H1 (cell line): ENCODE results near the gene CRLF3. TPM values are rescaled to one million over a fixed set of nuclear protein-coding genes. Genes with fewer than 3 reads are reported as not detected.

Source experiments
- CTCF ChIA-PET: fragments of 300-600 bp; sonication (Branson Sonifier 250); formaldehyde crosslinking; loops from one replicate; lab custom pipeline; 2021; ENCODE audit not compliant: partially characterized antibody; lab: Charles Lee
- POLR2A ChIA-PET: fragments of 300-600 bp; sonication (Branson Sonifier 250); formaldehyde crosslinking; loops from one replicate; lab custom pipeline; 2021; ENCODE audit warnings: inconsistent platforms; ENCODE audit not compliant: partially characterized antibody; lab: Charles Lee
- DNase-seq, 2 experiments: peaks; one replicate each; pipeline versions ENCODE4 v3.0.0 to v3.0.0-alpha.2; 2010 to 2022; ENCODE audit warnings: low spot score in 2 of 2, low read depth in 1 of 2, mixed read lengths in 1 of 2
- FAIRE-seq: peaks from 2 replicates; lab custom pipeline; 2011; peaks lifted over from hg19 to GRCh38; lab: Jason Lieb, UNC
- H2AFZ ChIP-seq: 2 replicates; pipeline ENCODE4 v1.8.1; 2012; ENCODE audit warnings: low read length, inconsistent platforms
- H2AK5ac ChIP-seq: 2 replicates; pipeline ENCODE4 v1.6.1; 2013; ENCODE audit warnings: low read depth, low read length
- H2BK120ac ChIP-seq: replicated peaks from 2 replicates; pipeline ENCODE3; 2013; ENCODE audit warnings: low read depth, low read length, inconsistent platforms
- H2BK12ac ChIP-seq: 2 replicates; pipeline ENCODE4 v1.6.1; 2013; ENCODE audit warnings: low read depth, low read length
- H2BK15ac ChIP-seq: 2 replicates; pipeline ENCODE4 v1.6.1; 2013; ENCODE audit warnings: low read length
- H2BK20ac ChIP-seq: 2 replicates; pipeline ENCODE4 v1.6.1; 2013; ENCODE audit warnings: low read length
- H2BK5ac ChIP-seq: 2 replicates; pipeline ENCODE4 v1.6.1; 2013; ENCODE audit warnings: low read depth, low read length
- H3K14ac ChIP-seq: 2 replicates; pipeline ENCODE4 v1.6.1; 2013; ENCODE audit warnings: inconsistent platforms; ENCODE audit not compliant: insufficient read length
- H3K18ac ChIP-seq: 2 replicates; pipeline ENCODE4 v1.6.1; 2013; ENCODE audit warnings: low read length; ENCODE audit errors: extremely low read depth
- H3K23ac ChIP-seq: 2 replicates; pipeline ENCODE4 v1.6.1; 2013; ENCODE audit warnings: inconsistent platforms; ENCODE audit not compliant: insufficient read length
- H3K23me2 ChIP-seq: 2 replicates; pipeline ENCODE4 v1.6.1; 2013; ENCODE audit warnings: low read depth, low read length
- H3K27ac ChIP-seq: 2 replicates; pipeline ENCODE4 v1.6.1; 2011; ENCODE audit warnings: low read depth, low read length, inconsistent platforms
- H3K27me3 ChIP-seq, 4 experiments: replicated peaks in 1 of 4; 1 replicate in 1 of 4; 2 replicates in 3 of 4; pipeline versions ENCODE4 v1.6.1 to v1.8.1; 2011 to 2013; ENCODE audit warnings: low read length in 3 of 4, mild to moderate bottlenecking in 3 of 4, inconsistent platforms in 2 of 4, mixed read lengths in 2 of 4, moderate library complexity in 1 of 4; ENCODE audit not compliant: control insufficient read depth in 3 of 4, insufficient read depth in 3 of 4; ENCODE audit errors: extremely low read depth in 1 of 4
- H3K36me3 ChIP-seq, 4 experiments: 2 replicates each; pipeline versions ENCODE4 v1.6.1 to v1.8.1; 2011 to 2013; ENCODE audit warnings: mild to moderate bottlenecking in 4 of 4, low read length in 3 of 4, moderate library complexity in 2 of 4, control low read depth in 1 of 4, inconsistent platforms in 1 of 4; ENCODE audit not compliant: insufficient read depth in 4 of 4, control insufficient read depth in 2 of 4
- H3K4ac ChIP-seq: replicated peaks from 2 replicates; pipeline ENCODE3; 2013; ENCODE audit warnings: low read length, low read depth, mixed read lengths, inconsistent platforms; ENCODE audit not compliant: insufficient read length
- H3K4me1 ChIP-seq, 4 experiments: replicated peaks in 1 of 4; 1 replicate in 1 of 4; 2 replicates in 3 of 4; pipeline versions ENCODE4 v1.6.1 to v1.8.1; 2011 to 2013; ENCODE audit warnings: low read length in 3 of 4, inconsistent platforms in 2 of 4, mixed read lengths in 1 of 4; ENCODE audit not compliant: insufficient read depth in 4 of 4, control insufficient read depth in 3 of 4
- H3K4me2 ChIP-seq, 2 experiments: 2 replicates each; pipeline versions ENCODE4 v1.6.1 to v1.8.1; 2011 to 2013; ENCODE audit warnings: low read depth in 2 of 2, low read length in 2 of 2, control low read depth in 1 of 2, inconsistent platforms in 1 of 2, mild to moderate bottlenecking in 1 of 2; ENCODE audit not compliant: insufficient read depth in 1 of 2
- H3K4me3 ChIP-seq, 4 experiments: fragments of 200-600, 300-600 bp in 1 of 4; sonication (generic), shearing (Covaris generic), sonication (Bioruptor Twin) in 1 of 4; 2 replicates each; pipeline versions ENCODE4 v1.5.1 to v1.8.1; 2011 to 2016; ENCODE audit warnings: low read length in 4 of 4, low read depth in 3 of 4, control low read depth in 2 of 4, inconsistent platforms in 2 of 4, mild to moderate bottlenecking in 2 of 4, mixed read lengths in 1 of 4, moderate library complexity in 1 of 4; ENCODE audit not compliant: insufficient read depth in 2 of 4; ENCODE audit errors: extremely low read depth in 1 of 4
- H3K56ac ChIP-seq: replicated peaks from 2 replicates; pipeline ENCODE3; 2013; ENCODE audit warnings: low read depth, mild to moderate bottlenecking, mixed read lengths, low read length, inconsistent platforms; ENCODE audit not compliant: insufficient read length
- H3K79me1 ChIP-seq: 2 replicates; pipeline ENCODE4 v1.6.1; 2013; ENCODE audit warnings: low read depth, low read length, control low read depth
- H3K79me2 ChIP-seq, 2 experiments: 2 replicates each; pipeline versions ENCODE4 v1.6.1 to v1.8.1; 2012 to 2013; ENCODE audit warnings: low read length in 2 of 2, mild to moderate bottlenecking in 2 of 2, inconsistent platforms in 1 of 2; ENCODE audit not compliant: insufficient read depth in 2 of 2, control insufficient read depth in 1 of 2
- H3K9ac ChIP-seq, 4 experiments: replicated peaks in 1 of 4; 1 replicate in 1 of 4; 2 replicates in 3 of 4; pipeline versions ENCODE4 v1.6.1 to v1.8.1; 2011 to 2013; ENCODE audit warnings: low read depth in 3 of 4, low read length in 3 of 4, control low read depth in 2 of 4, mild to moderate bottlenecking in 2 of 4, moderate library complexity in 2 of 4, inconsistent platforms in 1 of 4; ENCODE audit errors: extremely low read depth in 1 of 4
- H3K9me3 ChIP-seq, 2 experiments: 2 replicates each; pipeline versions ENCODE4 v1.6.1 to v1.8.1; 2012 to 2013; ENCODE audit warnings: mild to moderate bottlenecking in 2 of 2, moderate library complexity in 2 of 2, control low read depth in 1 of 2, inconsistent platforms in 1 of 2, low read depth in 1 of 2, low read length in 1 of 2, mixed read lengths in 1 of 2; ENCODE audit not compliant: insufficient read depth in 2 of 2
- H4K20me1 ChIP-seq, 2 experiments: replicated peaks in 1 of 2; 2 replicates each; pipeline versions ENCODE3 to v1.8.1; 2011 to 2013; ENCODE audit warnings: inconsistent platforms in 2 of 2, low read length in 2 of 2, mild to moderate bottlenecking in 1 of 2; ENCODE audit not compliant: insufficient read depth in 2 of 2, control insufficient read depth in 1 of 2
- H4K5ac ChIP-seq: 2 replicates; pipeline ENCODE4 v1.6.1; 2013; ENCODE audit warnings: low read length, low read depth, mixed read lengths, inconsistent platforms; ENCODE audit not compliant: insufficient read length
- H4K8ac ChIP-seq: 2 replicates; pipeline ENCODE4 v1.8.0; 2013; ENCODE audit warnings: mild to moderate bottlenecking, moderate library complexity, low read length, inconsistent platforms; ENCODE audit not compliant: insufficient read depth; ENCODE audit errors: extremely low read depth
- H4K91ac ChIP-seq: replicated peaks from 2 replicates; pipeline ENCODE3; 2013; ENCODE audit warnings: low read length, mixed read lengths, inconsistent platforms; ENCODE audit not compliant: insufficient read length
- CBX5 ChIP-seq: fragments of 300-800, 300-1000 bp; sonication (generic); IDR thresholded peaks from 2 replicates; pipeline ENCODE4 v1.7.1; 2016; ENCODE audit warnings: antibody characterized with exemption, low read length, low read depth
- CEBPB ChIP-seq: IDR thresholded peaks from 2 replicates; pipeline ENCODE4 v1.6.1; 2012; ENCODE audit warnings: low read depth, low read length
- EP300 ChIP-seq, 2 experiments: IDR thresholded peaks; 1 replicate in 1 of 2; 2 replicates in 1 of 2; pipeline ENCODE4 v1.6.1; 2011 to 2012; ENCODE audit warnings: low read depth in 2 of 2, low read length in 2 of 2, mild to moderate bottlenecking in 2 of 2, borderline replicate concordance in 1 of 2, inconsistent platforms in 1 of 2, moderate library complexity in 1 of 2
- FOSL1 ChIP-seq: IDR thresholded peaks from 2 replicates; pipeline ENCODE4 v1.6.1; 2011; ENCODE audit warnings: mild to moderate bottlenecking, low read depth, low read length, moderate library complexity; ENCODE audit not compliant: insufficient read depth
- GABPA ChIP-seq: IDR thresholded peaks from 2 replicates; pipeline ENCODE4 v1.6.1; 2011; ENCODE audit warnings: mild to moderate bottlenecking, low read length, moderate library complexity, borderline replicate concordance; ENCODE audit not compliant: insufficient read depth
- GTF2F1 ChIP-seq: IDR thresholded peaks from 2 replicates; pipeline ENCODE4 v1.6.1; 2012; ENCODE audit warnings: low read depth, low read length, improper control_type of control experiment, borderline replicate concordance
- NANOG ChIP-seq: IDR thresholded peaks from 2 replicates; pipeline ENCODE4 v1.6.1; 2011; ENCODE audit warnings: low read length, low read depth, mild to moderate bottlenecking, inconsistent platforms; ENCODE audit not compliant: insufficient read depth, poor library complexity, severe bottlenecking
- RNF2 ChIP-seq: fragments of 200-900, 300-1000 bp; sonication (generic); IDR thresholded peaks from 2 replicates; pipeline ENCODE4 v1.7.1; 2016; ENCODE audit warnings: borderline replicate concordance, low read depth, mild to moderate bottlenecking, antibody characterized with exemption, low read length; ENCODE audit not compliant: poor library complexity, severe bottlenecking; ENCODE audit errors: missing control alignments
- SAP30 ChIP-seq: fragments of 300-600 bp; sonication (generic); IDR thresholded peaks from 2 replicates; pipeline ENCODE4 v1.7.1; 2012; ENCODE audit warnings: low read length, moderate library complexity, mild to moderate bottlenecking, inconsistent platforms; ENCODE audit not compliant: insufficient read depth, insufficient replicate concordance
- TBP ChIP-seq: IDR thresholded peaks from 2 replicates; pipeline ENCODE4 v1.6.1; 2011; ENCODE audit warnings: low read depth, low read length, improper control_type of control experiment
- WGBS, 2 experiments: shearing (Covaris generic) in 1 of 2; methylation state at CpG; one replicate each; pipeline versions ENCODE4 v1.1.6 to v1.1.7; 2013 to 2015; ENCODE audit warnings: low lambda C conversion rate in 2 of 2, mixed read lengths in 2 of 2, inconsistent platforms in 1 of 2, low coverage in 1 of 2, missing lambda C conversion rate in 1 of 2; ENCODE audit not compliant: insufficient replicate concordance in 2 of 2, insufficient coverage in 1 of 2, insufficient read length in 1 of 2; ENCODE audit errors: extremely low coverage in 1 of 2, missing lambda C conversion rate in 1 of 2; 5-methylcytosine and 5-hydroxymethylcytosine counted together
- polyA plus RNA-seq, 7 experiments: library from polyadenylated mRNA; depleted of rRNA in 3 of 7; stranded (reverse) in 5 of 7; unstranded in 2 of 7; fragments of >200 nt in 5 of 7; fragments of 200-250 nt in 2 of 7; gene quantifications; 1 replicate in 5 of 7; 2 replicates in 1 of 7; 4 replicates in 1 of 7; pipeline versions ENCODE4 v1.2.1 to v1.2.3, GENCODE V29; 2011 to 2013; ENCODE audit warnings: missing spikeins in 2 of 7, mixed read lengths in 2 of 7
- total RNA-seq: library from RNA; stranded (reverse); fragmentation: NEBNext Ultra II Directional; extraction: Animal tissue kit (Norgen Biotek cat#: 25700); gene quantifications from 2 replicates; pipeline ENCODE4 v1.2.1, GENCODE V29; 2021

CRLF3 gene
- total and polyA plus RNA-seq, 2 of the 8 experiments (the other 6 are each of a cell fraction or from before 2014, with no cell fraction given), result 12.7 to 22.7 TPM

DNA sequence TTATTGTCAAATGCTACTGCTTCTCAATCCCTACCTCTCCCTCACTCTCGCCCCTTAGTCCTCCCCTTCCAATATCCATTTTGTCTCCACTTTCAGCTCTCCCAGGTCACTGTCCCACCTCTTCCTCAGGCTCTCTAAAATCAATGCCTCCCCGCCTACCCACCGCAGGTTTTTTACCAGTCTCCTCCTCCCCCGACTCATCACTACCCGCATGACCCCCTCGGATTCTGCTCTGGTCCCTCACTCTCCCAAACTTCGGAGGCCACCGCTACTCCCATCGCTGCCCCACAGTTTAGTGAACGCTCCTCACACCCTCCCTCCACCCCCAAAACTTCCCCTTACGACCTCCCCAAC lies 513 bp downstream of the CRLF3 start:
- no peaks in the 10 kb centered on the region for H3K9me3 ChIP-seq
- H3K56ac ChIP-seq, result peak overlapping the region; percentile 42
- peak overlapping the region; percentile 8 to 87 (median 80) for H3K9ac ChIP-seq
- TF ChIP-seq EP300 (IDR thresholded peaks at IDR 0.05; ENCODE audit: borderline replicate concordance in 1 of 2, low read depth in 2 of 2, low read length in 2 of 2), result no peak
- peak; percentile 25 for TF ChIP-seq SAP30
- no peak for TF ChIP-seq NANOG
- no peak for TF ChIP-seq GTF2F1
- no peak for TF ChIP-seq CEBPB
- TF ChIP-seq FOSL1, result no peak
- TF ChIP-seq GABPA, result no peak
- TF ChIP-seq RNF2, result no peak
- no peak for TF ChIP-seq CBX5
- TF ChIP-seq TBP, result no peak

More for the DNA sequence above, 513 bp downstream of the CRLF3 start:
- Histone ChIP-seq H2AFZ (0 out of 2 replicates have a peak overlapping the region, but pooled peaks have one; percentile 64), H3K18ac (peak overlapping the region; percentile 97), H3K4ac (peak overlapping the region; percentile 96), H3K23me2 (peaks cover 3% of the 10 kb centered on the region; the same call in 1 of the 2 replicates), H3K36me3 (0 out of 8 replicates have a peak, but pooled peaks cover 0 to 3% (median 0%) of the 10 kb centered on the region in 4 experiments), H3K4me2 (peak overlapping the region; percentile 66 to 79), H2AK5ac (no peak overlapping the region), H3K79me2 (peaks cover 0 to 49% of the 10 kb centered on the region in 2 experiments; a peak in 2 of 4 replicates), H3K79me1 (0 out of 2 replicates have a peak, but pooled peaks cover 2% of the 10 kb centered on the region), H2BK12ac (0 out of 2 replicates have a peak overlapping the region, but pooled peaks have one; percentile 39), H3K23ac (no peak overlapping the region), H3K27me3 (no peaks in the 10 kb centered on the region), H3K14ac (no peak overlapping the region), H3K27ac (peak overlapping the region; percentile 77; the same call in 1 of the 2 replicates), H2BK15ac (no peak overlapping the region), H4K8ac (no peak overlapping the region; the same call in 1 of the 2 replicates), H2BK20ac (no peak overlapping the region), H4K20me1 (peaks cover 0 to 4% of the 10 kb centered on the region in 2 experiments), H2BK120ac (no peak overlapping the region), H3K4me1 (peaks cover 0 to 3% (median 3%) of the 10 kb centered on the region in 4 experiments; a peak in 4 of 7 replicates), H4K91ac (peak overlapping the region; percentile 96), H3K4me3 (peak overlapping the region; percentile 69 to 88 (median 82)), H4K5ac (peak overlapping the region; percentile 94), H2BK5ac (peak overlapping the region; percentile 90)
- ChIA-PET POLR2A (interaction anchor here (0.7 to 2.0 kb wide), 8 partner anchors 10 to 179 kb away, joined by 3 to 12 read pairs (median 3); no protein-coding TSS in a partner anchor), CTCF (interaction anchor here (0.6 to 1.4 kb wide), 7 partner anchors 11 to 659 kb away, joined by 3 to 5 read pairs (median 4); no protein-coding TSS in a partner anchor)
- DNase-seq (no peak), FAIRE-seq (no peak)
- 3% methylated on average over 5 of the region's 11 CpGs; no CpG with 5 or more reads in 1 of the 2 experiments for WGBS, 2 experiments
